ENCODE results near the gene LAMA3.

- TF ChIP-seq, protein P1, sequence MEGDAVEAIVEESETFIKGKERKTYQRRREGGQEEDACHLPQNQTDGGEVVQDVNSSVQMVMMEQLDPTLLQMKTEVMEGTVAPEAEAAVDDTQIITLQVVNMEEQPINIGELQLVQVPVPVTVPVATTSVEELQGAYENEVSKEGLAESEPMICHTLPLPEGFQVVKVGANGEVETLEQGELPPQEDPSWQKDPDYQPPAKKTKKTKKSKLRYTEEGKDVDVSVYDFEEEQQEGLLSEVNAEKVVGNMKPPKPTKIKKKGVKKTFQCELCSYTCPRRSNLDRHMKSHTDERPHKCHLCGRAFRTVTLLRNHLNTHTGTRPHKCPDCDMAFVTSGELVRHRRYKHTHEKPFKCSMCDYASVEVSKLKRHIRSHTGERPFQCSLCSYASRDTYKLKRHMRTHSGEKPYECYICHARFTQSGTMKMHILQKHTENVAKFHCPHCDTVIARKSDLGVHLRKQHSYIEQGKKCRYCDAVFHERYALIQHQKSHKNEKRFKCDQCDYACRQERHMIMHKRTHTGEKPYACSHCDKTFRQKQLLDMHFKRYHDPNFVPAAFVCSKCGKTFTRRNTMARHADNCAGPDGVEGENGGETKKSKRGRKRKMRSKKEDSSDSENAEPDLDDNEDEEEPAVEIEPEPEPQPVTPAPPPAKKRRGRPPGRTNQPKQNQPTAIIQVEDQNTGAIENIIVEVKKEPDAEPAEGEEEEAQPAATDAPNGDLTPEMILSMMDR (conservative IDR thresholded peaks at IDR 0.05): no peak
- TF ChIP-seq ZFX (IDR thresholded peaks at IDR 0.05): no peak
Measured at GRCh38 chr18:23990474-23991410, 301.5 kb downstream of the LAMA3 start.

Data from C4-2B (cell line).